HL-60 (cell line): ENCODE results near the gene THEM5.

Experiments
- DNase-seq, 2 experiments: peaks; one replicate each; pipeline ENCODE4 v3.0.0-alpha.2; 2010 to 2020; ENCODE audit warnings: low read depth in 1 of 2, low spot score in 1 of 2
- H3K27ac ChIP-seq: fragments of 250-450 bp; sonication (Bioruptor Pico); replicated peaks from 2 replicates; pipeline ENCODE4 v1.5.1; 2020; ENCODE audit warnings: mild to moderate bottlenecking, moderate library complexity
- H3K27me3 ChIP-seq: fragments of 250-450 bp; sonication (Bioruptor Pico); 2 replicates; pipeline ENCODE4 v1.5.1; 2021; ENCODE audit warnings: mild to moderate bottlenecking, moderate library complexity; ENCODE audit not compliant: insufficient read depth, poor library complexity, severe bottlenecking
- H3K4me3 ChIP-seq: replicated peaks from 2 replicates; pipeline ENCODE4 v1.5.1; 2011; ENCODE audit warnings: mild to moderate bottlenecking, control low read depth, low read length; ENCODE audit not compliant: insufficient read depth
- GABPA ChIP-seq: IDR thresholded peaks from 2 replicates; pipeline ENCODE4 v1.6.1; 2012; ENCODE audit warnings: low read depth
- POLR2AphosphoS5 ChIP-seq: IDR thresholded peaks from 2 replicates; pipeline ENCODE4 v1.6.1; 2012; ENCODE audit warnings: low read depth
- SPI1 ChIP-seq: IDR thresholded peaks from 2 replicates; pipeline ENCODE4 v1.6.1; 2012; ENCODE audit warnings: low read depth, mild to moderate bottlenecking, borderline replicate concordance
- TF ChIP-seq, protein P1 (sequence below): IDR thresholded peaks from 2 replicates; pipeline ENCODE4 v1.6.1; 2012; ENCODE audit warnings: low read depth; ENCODE audit not compliant: insufficient replicate concordance
- TF ChIP-seq, protein P2 (sequence below): IDR thresholded peaks from one replicate; pipeline ENCODE4 v1.5.1; 2011; ENCODE audit warnings: low read length, control low read depth, inconsistent platforms; ENCODE audit not compliant: insufficient read depth

The THEM5 gene

DNA sequence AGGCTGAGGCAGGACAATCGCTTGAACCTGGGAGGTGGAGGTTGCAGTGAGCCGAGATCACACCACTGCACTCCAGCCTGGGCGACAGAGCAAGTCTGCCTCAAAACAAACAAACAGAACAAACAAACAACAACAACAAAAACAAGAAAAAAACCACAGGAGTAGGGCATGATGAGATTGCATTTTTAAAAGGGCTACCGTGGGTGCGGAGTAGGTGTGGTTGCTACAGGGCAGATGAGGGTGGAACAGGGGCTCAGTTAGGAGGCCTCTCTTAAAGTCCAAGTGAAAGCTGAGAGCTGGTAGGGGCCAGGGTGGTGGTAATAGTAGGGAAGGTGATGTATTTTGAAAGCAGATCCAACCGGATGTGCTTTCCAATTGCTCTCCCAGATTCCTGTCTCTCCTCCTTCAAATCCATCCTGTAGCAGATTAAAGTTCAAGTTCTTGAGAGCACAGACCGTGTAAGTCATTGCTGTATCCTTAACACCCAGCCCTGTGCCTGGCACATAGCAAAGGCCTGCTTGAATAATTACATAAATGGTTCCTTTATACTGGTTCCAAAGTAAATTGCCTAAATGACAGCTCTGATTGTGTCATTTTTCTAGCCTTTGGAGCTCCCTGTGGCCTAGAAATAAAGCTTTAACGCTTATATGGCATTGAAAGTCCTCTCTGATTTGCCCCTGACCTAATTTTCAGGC lies 44.1 kb downstream of the THEM5 start:
- H3K27me3 ChIP-seq: no peaks in the 10 kb centered on the region
- no peak for DNase-seq
- no peak for TF ChIP-seq GABPA
- TF ChIP-seq, protein P1, sequence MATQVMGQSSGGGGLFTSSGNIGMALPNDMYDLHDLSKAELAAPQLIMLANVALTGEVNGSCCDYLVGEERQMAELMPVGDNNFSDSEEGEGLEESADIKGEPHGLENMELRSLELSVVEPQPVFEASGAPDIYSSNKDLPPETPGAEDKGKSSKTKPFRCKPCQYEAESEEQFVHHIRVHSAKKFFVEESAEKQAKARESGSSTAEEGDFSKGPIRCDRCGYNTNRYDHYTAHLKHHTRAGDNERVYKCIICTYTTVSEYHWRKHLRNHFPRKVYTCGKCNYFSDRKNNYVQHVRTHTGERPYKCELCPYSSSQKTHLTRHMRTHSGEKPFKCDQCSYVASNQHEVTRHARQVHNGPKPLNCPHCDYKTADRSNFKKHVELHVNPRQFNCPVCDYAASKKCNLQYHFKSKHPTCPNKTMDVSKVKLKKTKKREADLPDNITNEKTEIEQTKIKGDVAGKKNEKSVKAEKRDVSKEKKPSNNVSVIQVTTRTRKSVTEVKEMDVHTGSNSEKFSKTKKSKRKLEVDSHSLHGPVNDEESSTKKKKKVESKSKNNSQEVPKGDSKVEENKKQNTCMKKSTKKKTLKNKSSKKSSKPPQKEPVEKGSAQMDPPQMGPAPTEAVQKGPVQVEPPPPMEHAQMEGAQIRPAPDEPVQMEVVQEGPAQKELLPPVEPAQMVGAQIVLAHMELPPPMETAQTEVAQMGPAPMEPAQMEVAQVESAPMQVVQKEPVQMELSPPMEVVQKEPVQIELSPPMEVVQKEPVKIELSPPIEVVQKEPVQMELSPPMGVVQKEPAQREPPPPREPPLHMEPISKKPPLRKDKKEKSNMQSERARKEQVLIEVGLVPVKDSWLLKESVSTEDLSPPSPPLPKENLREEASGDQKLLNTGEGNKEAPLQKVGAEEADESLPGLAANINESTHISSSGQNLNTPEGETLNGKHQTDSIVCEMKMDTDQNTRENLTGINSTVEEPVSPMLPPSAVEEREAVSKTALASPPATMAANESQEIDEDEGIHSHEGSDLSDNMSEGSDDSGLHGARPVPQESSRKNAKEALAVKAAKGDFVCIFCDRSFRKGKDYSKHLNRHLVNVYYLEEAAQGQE: no peak
- TF ChIP-seq, protein P2, sequence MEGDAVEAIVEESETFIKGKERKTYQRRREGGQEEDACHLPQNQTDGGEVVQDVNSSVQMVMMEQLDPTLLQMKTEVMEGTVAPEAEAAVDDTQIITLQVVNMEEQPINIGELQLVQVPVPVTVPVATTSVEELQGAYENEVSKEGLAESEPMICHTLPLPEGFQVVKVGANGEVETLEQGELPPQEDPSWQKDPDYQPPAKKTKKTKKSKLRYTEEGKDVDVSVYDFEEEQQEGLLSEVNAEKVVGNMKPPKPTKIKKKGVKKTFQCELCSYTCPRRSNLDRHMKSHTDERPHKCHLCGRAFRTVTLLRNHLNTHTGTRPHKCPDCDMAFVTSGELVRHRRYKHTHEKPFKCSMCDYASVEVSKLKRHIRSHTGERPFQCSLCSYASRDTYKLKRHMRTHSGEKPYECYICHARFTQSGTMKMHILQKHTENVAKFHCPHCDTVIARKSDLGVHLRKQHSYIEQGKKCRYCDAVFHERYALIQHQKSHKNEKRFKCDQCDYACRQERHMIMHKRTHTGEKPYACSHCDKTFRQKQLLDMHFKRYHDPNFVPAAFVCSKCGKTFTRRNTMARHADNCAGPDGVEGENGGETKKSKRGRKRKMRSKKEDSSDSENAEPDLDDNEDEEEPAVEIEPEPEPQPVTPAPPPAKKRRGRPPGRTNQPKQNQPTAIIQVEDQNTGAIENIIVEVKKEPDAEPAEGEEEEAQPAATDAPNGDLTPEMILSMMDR: no peak
- TF ChIP-seq SPI1: no peak
- TF ChIP-seq POLR2AphosphoS5: no peak
- no peak overlapping the region for H3K4me3 ChIP-seq
- no peak overlapping the region for H3K27ac ChIP-seq

DNA sequence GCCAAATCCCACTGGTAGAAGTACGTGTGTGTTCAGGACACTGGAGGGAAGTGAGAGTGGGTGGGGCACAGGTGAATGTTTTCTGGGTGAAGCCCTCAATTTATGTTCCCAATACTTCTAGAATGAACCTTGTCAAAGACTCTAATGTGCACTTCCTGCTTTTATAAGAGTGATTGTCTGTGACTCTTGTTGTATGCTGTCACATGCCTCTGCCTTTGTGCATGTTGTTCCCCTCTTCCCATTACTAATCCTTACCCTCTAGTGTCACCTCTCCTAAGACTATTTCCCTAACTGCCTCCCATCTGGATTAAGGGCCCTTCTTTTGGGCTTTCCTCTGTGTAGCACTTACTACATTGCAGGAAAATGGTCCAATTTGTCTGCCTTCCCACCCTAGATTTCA lies 45.7 kb downstream of the THEM5 start:
- TF ChIP-seq SPI1 (no peak), GABPA (no peak), POLR2AphosphoS5 (no peak)
- TF ChIP-seq, protein P2: no peak
- TF ChIP-seq, protein P1: no peak
- Histone ChIP-seq H3K27ac (no peak overlapping the region), H3K4me3 (no peak overlapping the region), H3K27me3 (peaks cover 2% of the 10 kb centered on the region)
- DNase-seq: no peak

DNA sequence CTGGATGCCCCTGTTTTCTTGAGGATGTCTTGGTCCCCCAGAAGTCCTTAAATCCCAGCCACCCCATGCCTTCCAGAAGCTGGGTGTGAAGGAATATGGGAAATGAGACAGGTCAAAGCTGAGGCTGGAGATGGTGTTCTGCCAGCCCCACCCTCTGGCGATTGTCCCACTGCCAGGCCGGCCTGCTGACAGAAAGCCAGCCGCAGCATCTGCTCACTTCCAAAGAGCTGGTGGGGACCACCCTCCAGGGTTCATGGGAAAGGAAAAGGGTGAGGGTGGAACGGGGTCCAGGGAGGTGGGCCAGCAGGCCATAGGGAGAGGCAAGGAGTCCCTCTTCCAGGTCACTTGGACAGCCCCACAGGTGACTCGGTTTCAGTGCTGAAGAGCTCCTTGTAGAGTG lies 46.4 kb downstream of the THEM5 start:
- H3K4me3 ChIP-seq: no peak overlapping the region
- no peak for TF ChIP-seq POLR2AphosphoS5
- no peak for TF ChIP-seq SPI1
- TF ChIP-seq, protein P2: no peak
- TF ChIP-seq, protein P1: no peak
- TF ChIP-seq GABPA: no peak
- H3K27me3 ChIP-seq: peaks cover 5% of the 10 kb centered on the region
- no peak overlapping the region for H3K27ac ChIP-seq
- DNase-seq: no peak
